ENCODE data around the gene P2RX3. TPM values are rescaled to one million over a fixed set of nuclear protein-coding genes. Genes with fewer than 3 reads are reported as not detected.

The P2RX3 gene
- total and polyA plus RNA-seq, 4 donors, result 0.11 TPM; not detected in 3

GRCh38 chr11:57361926-57362325, 23.8 kb downstream of the P2RX3 start:
- Histone ChIP-seq H3K4me1 (ENCODE audit: control insufficient read depth in 5 of 5, insufficient read depth in 5 of 5, low read length in 5 of 5) (no peaks in the 10 kb centered on the region), H3K9me3 (ENCODE audit: control insufficient read depth in 4 of 4, insufficient read depth in 3 of 4, low read length in 3 of 4) (peaks cover 0 to 5% (median 0%) of the 10 kb centered on the region in 4 donors), H3K36me3 (ENCODE audit: control insufficient read depth in 4 of 4, insufficient read depth in 4 of 4, low read length in 4 of 4) (no peaks in the 10 kb centered on the region), H3K27ac (ENCODE audit: low read depth in 1 of 2, low read length in 1 of 2) (no peak overlapping the region), H3K9ac (ENCODE audit: insufficient read depth in 1 of 2, low read length in 2 of 2) (no peak overlapping the region), H3K27me3 (ENCODE audit: control insufficient read depth in 3 of 3, insufficient read depth in 3 of 3, low read length in 2 of 3) (no peaks in the 10 kb centered on the region), H3K4me3 (no peak overlapping the region)
- no peak for TF ChIP-seq CTCF (IDR thresholded peaks at IDR 0.05; ENCODE audit: control extremely low read depth, extremely low read depth)
- DNase-seq (no peak), ATAC-seq (ENCODE audit: insufficient read depth, low FRiP score) (no peak)
- 80 to 87% methylated on average over 3 of the region's 3 CpGs for WGBS, 2 donors

GRCh38 chr11:57363131-57364080, 25.3 kb downstream of the P2RX3 start:
- Histone ChIP-seq H3K9ac (ENCODE audit: insufficient read depth in 1 of 2, low read length in 2 of 2) (no peak overlapping the region), H3K4me1 (ENCODE audit: control insufficient read depth in 5 of 5, insufficient read depth in 5 of 5, low read length in 5 of 5) (peaks cover 0 to 3% (median 0%) of the 10 kb centered on the region in 5 donors), H3K36me3 (ENCODE audit: control insufficient read depth in 4 of 4, insufficient read depth in 4 of 4, low read length in 4 of 4) (no peaks in the 10 kb centered on the region), H3K27me3 (ENCODE audit: control insufficient read depth in 3 of 3, insufficient read depth in 3 of 3, low read length in 2 of 3) (no peaks in the 10 kb centered on the region), H3K27ac (ENCODE audit: low read depth in 1 of 2, low read length in 1 of 2) (no peak overlapping the region), H3K9me3 (ENCODE audit: control insufficient read depth in 4 of 4, insufficient read depth in 3 of 4, low read length in 3 of 4) (peaks cover 0 to 5% (median 0%) of the 10 kb centered on the region in 4 donors), H3K4me3 (no peak overlapping the region)
- DNase-seq (no peak), ATAC-seq (ENCODE audit: insufficient read depth, low FRiP score) (no peak)
- TF ChIP-seq CTCF (IDR thresholded peaks at IDR 0.05; ENCODE audit: control extremely low read depth, extremely low read depth), result no peak
- 71 to 83% methylated on average over 7 of the region's 7 CpGs for WGBS, 2 donors

GRCh38 chr11:57364851-57365660, 26.9 kb downstream of the P2RX3 start:
- WGBS, 2 donors, result 79 to 83% methylated on average over 9 of the region's 9 CpGs
- Histone ChIP-seq H3K9ac (ENCODE audit: insufficient read depth in 1 of 2, low read length in 2 of 2) (no peak overlapping the region), H3K9me3 (ENCODE audit: control insufficient read depth in 4 of 4, insufficient read depth in 3 of 4, low read length in 3 of 4) (peaks cover 0 to 5% (median 0%) of the 10 kb centered on the region in 4 donors), H3K27ac (ENCODE audit: low read depth in 1 of 2, low read length in 1 of 2) (no peak overlapping the region), H3K4me3 (no peak overlapping the region), H3K4me1 (ENCODE audit: control insufficient read depth in 5 of 5, insufficient read depth in 5 of 5, low read length in 5 of 5) (peaks cover 0 to 6% (median 0%) of the 10 kb centered on the region in 5 donors), H3K36me3 (ENCODE audit: control insufficient read depth in 4 of 4, insufficient read depth in 4 of 4, low read length in 4 of 4) (no peaks in the 10 kb centered on the region), H3K27me3 (ENCODE audit: control insufficient read depth in 3 of 3, insufficient read depth in 3 of 3, low read length in 2 of 3) (no peaks in the 10 kb centered on the region)
- TF ChIP-seq CTCF (IDR thresholded peaks at IDR 0.05; ENCODE audit: control extremely low read depth, extremely low read depth), result no peak
- DNase-seq (no peak), ATAC-seq (ENCODE audit: insufficient read depth, low FRiP score) (no peak)

Data from lung (tissue), 12 donors.